ENCODE data around the gene DCTD.

The DCTD gene

GRCh38 chr4:182917182-182918043 lies at the start of gene DCTD:
DCTD (minus strand) TSS chr4:182917386; CDS start chr4:182915568, 1,818 bp downstream.
- peak; percentile 66 for DNase-seq

- DNase-seq: no peak
These were observed 43.6 kb upstream of the DCTD start for GRCh38 chr4:182960746-182961145.

GRCh38 chr4:182960228-182960627 lies 43.0 kb upstream of the DCTD start:
- DNase-seq: no peak

GRCh38 chr4:182955411-182955810 lies 38.2 kb upstream of the DCTD start:
- no peak for DNase-seq

GRCh38 chr4:182944484-182945213 lies 27.5 kb upstream of the DCTD start:
- DNase-seq: no peak

GRCh38 chr4:182939680-182940079 lies 22.5 kb upstream of the DCTD start:
- no peak for DNase-seq

GRCh38 chr4:182938205-182938645 lies 21.0 kb upstream of the DCTD start:
- peak; percentile 77 for DNase-seq

- no peak for DNase-seq
These were observed 20.4 kb upstream of the DCTD start for GRCh38 chr4:182937268-182938204.

GRCh38 chr4:182932651-182933050 lies 15.5 kb upstream of the DCTD start:
- no peak for DNase-seq

GRCh38 chr4:182931691-182932345 lies 14.6 kb upstream of the DCTD start:
- DNase-seq: no peak

- DNase-seq: no peak
These were observed 13.7 kb upstream of the DCTD start for GRCh38 chr4:182930889-182931288.

- no peak for DNase-seq
These were observed 12.1 kb upstream of the DCTD start for GRCh38 chr4:182929296-182929695.

- DNase-seq: peak; percentile 43
These were observed 10.9 kb upstream of the DCTD start for GRCh38 chr4:182928061-182928460.

GRCh38 chr4:182927505-182927904 lies 10.3 kb upstream of the DCTD start:
- DNase-seq: no peak

- DNase-seq: no peak
These were observed 8.7 kb upstream of the DCTD start for GRCh38 chr4:182925855-182926254.

GRCh38 chr4:182925298-182925757 lies 8.1 kb upstream of the DCTD start:
- peak; percentile 90 for DNase-seq

GRCh38 chr4:182924497-182924896 lies 7.3 kb upstream of the DCTD start:
- DNase-seq: no peak

- peak; percentile 10 for DNase-seq
These were observed 6.7 kb upstream of the DCTD start for GRCh38 chr4:182923796-182924340.

GRCh38 chr4:182923366-182923765 lies 6.2 kb upstream of the DCTD start:
- no peak for DNase-seq

GRCh38 chr4:182922501-182923284 lies 5.5 kb upstream of the DCTD start:
- DNase-seq: no peak

GRCh38 chr4:182921608-182922007 lies 4.4 kb upstream of the DCTD start:
- DNase-seq: no peak
